HG03108 (cell line): Measurements from ENCODE around the gene RUNX1.
A peak's percentile ranks its signal among the peaks of the same experiment; 100 is the strongest.

Source experiments
- ATAC-seq: cut with Tn5 transposase; IDR thresholded peaks from one replicate; pipeline ENCODE4 v1.9.1; 2021; ENCODE audit warnings: moderate library complexity; ENCODE audit not compliant: unreplicated experiment

Gene RUNX1

GRCh38 chr21:34908419-34909055 is 140.6 kb downstream of the RUNX1 start:
- no peak for ATAC-seq

GRCh38 chr21:34907461-34908418 is 141.4 kb downstream of the RUNX1 start:
- ATAC-seq, result no peak

- no peak for ATAC-seq
Measured at GRCh38 chr21:34906401-34906800, 142.7 kb downstream of the RUNX1 start.

GRCh38 chr21:34905218-34905537 is 143.9 kb downstream of the RUNX1 start:
- no peak for ATAC-seq

GRCh38 chr21:34904526-34905217 is 144.4 kb downstream of the RUNX1 start:
- ATAC-seq, result no peak

GRCh38 chr21:34900376-34900775 is 148.7 kb downstream of the RUNX1 start:
- ATAC-seq, result no peak

GRCh38 chr21:34899760-34900159 is 149.3 kb downstream of the RUNX1 start:
- no peak for ATAC-seq

DNA sequence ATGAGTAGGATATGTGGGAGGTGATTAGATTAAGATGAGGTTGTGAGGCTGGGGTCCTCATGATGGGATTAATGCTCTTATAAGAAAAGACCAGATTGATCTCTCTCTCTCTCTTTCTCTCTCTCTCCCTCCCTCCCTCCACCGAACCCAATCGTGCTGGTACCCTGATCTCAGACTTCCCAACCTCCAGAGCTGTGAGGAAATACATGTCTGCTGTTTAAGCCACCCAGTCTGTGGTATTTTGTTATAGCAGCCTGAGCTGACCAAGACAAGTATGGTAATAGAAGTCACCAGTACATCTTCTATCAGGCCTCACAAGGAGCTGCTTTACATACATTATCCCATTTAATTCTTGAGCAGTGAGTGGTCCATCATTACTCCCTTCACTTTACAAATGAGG is 149.8 kb downstream of the RUNX1 start:
- ATAC-seq, result no peak

DNA sequence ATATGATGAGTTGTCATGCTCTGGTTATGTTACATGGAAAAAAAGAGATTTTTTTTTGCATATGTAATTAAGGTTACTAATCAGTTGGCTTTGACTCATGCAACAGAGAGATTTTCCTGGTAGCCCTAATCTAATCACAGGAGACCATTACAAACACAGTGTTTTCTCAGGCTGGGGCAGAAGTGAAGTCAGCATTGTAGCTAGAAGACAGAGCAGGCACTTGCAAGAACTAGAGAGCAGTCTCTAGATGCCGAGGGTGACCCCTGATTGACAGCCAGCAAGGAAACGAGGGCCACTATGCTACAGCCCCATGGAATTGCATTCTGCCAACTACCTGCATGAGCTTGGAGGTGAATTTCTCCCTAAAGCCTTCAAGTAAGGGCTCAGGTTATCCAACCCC is 151.3 kb downstream of the RUNX1 start:
- no peak for ATAC-seq

DNA sequence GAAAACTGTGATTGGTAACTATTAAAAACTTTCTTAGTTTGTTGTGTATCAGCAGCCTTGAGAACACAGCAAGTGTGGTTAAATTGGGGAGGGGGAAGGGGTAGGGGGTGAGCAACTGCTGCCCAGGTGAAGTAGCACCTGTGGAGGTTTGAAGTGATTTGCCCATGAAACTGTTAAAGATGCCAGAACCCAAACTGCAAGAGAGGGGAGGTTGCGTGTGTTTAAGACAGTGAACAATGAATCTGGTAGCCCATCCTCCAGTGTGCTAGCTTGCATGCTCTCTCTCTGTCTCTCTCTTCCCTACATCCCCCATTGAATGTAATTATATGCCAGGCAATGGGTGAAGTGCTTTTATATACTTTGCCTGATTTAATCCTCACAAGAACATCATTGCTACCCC is 154.7 kb downstream of the RUNX1 start:
- no peak for ATAC-seq

GRCh38 chr21:34892209-34892608 is 156.9 kb downstream of the RUNX1 start:
- no peak for ATAC-seq

DNA sequence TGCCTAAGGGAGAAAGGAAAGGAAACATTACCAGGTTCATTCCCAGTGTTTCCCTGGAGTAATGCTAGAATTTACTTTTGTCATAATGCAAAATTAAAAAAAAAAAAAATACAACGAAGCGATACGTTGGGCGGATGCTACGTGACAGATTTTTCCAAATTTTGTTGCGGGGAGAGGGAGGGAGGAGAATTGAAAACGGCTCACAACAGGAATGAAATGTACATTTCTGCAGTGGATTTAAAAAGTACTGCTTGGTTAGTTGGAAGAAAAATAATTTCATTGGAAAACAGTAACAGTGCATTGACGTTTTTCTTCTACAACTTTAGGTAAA is 157.5 kb downstream of the RUNX1 start:
- ATAC-seq, result no peak

DNA sequence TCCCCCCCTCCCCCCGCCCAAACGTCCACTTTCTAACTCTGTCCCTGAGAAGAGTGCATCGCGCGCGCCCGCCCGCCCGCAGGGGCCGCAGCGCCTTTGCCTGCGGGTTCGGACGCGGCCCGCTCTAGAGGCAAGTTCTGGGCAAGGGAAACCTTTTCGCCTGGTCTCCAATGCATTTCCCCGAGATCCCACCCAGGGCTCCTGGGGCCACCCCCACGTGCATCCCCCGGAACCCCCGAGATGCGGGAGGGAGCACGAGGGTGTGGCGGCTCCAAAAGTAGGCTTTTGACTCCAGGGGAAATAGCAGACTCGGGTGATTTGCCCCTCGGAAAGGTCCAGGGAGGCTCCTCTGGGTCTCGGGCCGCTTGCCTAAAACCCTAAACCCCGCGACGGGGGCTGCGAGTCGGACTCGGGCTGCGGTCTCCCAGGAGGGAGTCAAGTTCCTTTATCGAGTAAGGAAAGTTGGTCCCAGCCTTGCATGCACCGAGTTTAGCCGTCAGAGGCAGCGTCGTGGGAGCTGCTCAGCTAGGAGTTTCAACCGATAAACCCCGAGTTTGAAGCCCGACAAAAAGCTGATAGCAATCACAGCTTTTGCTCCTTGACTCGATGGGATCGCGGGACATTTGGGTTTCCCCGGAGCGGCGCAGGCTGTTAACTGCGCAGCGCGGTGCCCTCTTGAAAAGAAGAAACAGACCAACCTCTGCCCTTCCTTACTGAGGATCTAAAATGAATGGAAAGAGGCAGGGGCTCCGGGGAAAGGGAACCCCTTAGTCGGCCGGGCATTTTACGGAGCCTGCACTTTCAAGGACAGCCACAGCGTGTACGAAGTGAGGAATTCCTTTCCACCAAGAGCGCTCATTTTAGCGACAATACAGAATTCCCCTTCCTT is 158.1 kb downstream of the RUNX1 start:
- ATAC-seq, result no peak

- ATAC-seq, result no peak
Measured at GRCh38 chr21:34890470-34890723, 158.7 kb downstream of the RUNX1 start.

DNA sequence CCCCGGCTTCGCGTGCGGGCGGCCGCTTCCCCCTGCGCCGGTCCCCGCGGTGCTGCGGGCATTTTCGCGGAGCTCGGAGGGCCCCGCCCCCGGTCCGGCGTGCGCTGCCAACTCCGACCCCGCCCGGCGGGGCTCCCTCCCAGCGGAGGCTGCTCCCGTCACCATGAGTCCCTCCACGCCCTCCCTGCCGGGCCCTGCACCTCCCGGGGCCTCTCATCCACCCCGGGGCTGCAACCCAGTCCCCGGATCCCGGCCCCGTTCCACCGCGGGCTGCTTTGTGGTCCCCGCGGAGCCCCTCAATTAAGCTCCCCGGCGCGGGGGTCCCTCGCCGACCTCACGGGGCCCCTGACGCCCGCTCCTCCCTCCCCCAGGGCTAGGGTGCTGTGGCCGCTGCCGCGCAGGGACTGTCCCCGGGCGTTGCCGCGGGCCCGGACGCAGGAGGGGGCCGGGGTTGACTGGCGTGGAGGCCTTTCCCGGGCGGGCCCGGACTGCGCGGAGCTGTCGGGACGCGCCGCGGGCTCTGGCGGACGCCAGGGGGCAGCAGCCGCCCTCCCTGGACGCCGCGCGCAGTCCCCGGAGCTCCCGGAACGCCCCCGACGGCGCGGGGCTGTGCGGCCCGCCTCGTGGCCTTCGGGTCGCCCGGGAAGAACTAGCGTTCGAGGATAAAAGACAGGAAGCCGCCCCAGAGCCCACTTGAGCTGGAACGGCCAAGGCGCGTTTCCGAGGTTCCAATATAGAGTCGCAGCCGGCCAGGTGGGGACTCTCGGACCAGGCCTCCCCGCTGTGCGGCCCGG is 159.2 kb downstream of the RUNX1 start:
- ATAC-seq, result peak; percentile 39

GRCh38 chr21:34889320-34889675 is 159.8 kb downstream of the RUNX1 start:
- ATAC-seq, result peak; percentile 12

DNA sequence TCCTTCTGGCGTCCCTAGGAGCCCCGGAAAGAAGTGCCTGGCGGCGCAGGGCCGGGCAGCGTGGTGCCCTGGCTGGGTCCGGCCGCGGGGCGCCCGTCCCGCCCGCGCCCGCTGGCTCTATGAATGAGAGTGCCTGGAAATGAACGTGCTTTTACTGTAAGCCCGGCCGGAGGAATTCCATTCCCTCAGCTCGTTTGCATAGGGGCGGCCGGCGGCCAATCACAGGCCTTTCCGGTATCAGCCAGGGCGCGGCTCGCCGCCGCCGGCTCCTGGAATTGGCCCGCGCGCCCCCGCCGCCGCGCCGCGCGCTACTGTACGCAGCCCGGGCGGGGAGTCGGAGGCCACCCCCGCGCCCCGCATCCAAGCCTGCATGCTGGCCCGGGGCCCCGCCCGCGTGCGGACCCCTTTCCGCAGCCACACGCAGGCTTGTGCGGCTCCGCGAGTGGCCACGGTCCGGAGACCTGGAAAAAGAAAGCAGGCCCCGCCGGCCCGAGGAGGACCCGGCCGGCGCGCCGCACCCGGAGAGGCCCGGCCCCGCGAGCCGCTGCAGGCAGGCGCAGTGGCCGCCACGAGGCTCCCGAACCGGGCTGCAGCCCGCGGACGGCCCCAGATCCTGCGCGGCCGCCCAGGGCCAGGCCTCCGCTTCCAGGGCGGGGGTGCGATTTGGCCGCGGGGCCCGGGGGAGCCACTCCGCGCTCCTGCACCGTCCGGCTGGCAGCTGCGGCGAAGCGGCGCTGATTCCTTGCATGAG is 160.4 kb downstream of the RUNX1 start:
- peak; percentile 61 for ATAC-seq

DNA sequence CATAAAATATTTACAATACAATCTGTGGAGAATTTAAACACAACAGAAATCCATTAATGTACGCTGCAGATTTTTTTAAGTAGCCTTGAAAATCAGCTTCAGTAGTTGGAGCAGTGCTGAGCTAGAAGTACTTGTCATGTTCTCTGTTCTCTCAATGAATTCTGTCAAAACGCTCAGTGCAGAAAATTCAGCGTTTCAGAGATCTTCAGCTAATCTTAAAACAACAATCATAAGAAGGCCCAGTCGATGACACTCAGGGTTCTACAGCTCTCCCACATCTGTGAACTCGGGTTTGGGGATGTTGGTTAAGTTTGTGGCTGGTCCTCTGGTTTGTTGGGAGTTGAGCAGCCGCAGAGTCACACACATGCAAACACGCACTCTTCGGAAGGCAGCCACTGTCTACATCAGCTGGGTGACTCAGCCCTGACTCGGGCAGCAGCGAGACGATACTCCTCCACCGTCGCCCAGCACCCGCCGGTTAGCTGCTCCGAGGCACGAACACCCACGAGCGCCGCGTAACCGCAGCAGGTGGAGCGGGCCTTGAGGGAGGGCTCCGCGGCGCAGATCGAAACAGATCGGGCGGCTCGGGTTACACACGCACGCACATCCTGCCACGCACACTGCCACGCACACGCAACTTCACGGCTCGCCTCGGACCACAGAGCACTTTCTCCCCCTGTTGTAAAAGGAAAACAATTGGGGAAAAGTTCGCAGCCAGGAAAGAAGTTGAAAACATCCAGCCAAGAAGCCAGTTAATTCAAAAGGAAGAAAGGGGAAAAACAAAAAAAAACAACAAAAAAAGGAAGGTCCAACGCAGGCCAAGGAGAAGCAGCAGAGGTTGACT is 161.2 kb downstream of the RUNX1 start:
- ATAC-seq, result peak; percentile 26

- ATAC-seq, result no peak
Measured at GRCh38 chr21:34887105-34887442, 162.0 kb downstream of the RUNX1 start.
